Fibroblast of pulmonary artery (primary cell): ENCODE data around the gene WIZ.

Experiments
- DNase-seq: peaks from one replicate; pipeline ENCODE4 v3.0.0-alpha.2; 2010; ENCODE audit warnings: low read depth
- H3K4me3 ChIP-seq: replicated peaks from 2 replicates; pipeline ENCODE4 v1.5.1; 2011; ENCODE audit warnings: low read depth, mild to moderate bottlenecking, control low read depth, low read length, moderate library complexity
- TF ChIP-seq, protein P1 (sequence below): IDR thresholded peaks from 2 replicates; pipeline ENCODE4 v1.5.1; 2011; ENCODE audit warnings: mild to moderate bottlenecking, control low read depth, low read length, inconsistent platforms; ENCODE audit errors: missing control alignments

WIZ gene

DNA sequence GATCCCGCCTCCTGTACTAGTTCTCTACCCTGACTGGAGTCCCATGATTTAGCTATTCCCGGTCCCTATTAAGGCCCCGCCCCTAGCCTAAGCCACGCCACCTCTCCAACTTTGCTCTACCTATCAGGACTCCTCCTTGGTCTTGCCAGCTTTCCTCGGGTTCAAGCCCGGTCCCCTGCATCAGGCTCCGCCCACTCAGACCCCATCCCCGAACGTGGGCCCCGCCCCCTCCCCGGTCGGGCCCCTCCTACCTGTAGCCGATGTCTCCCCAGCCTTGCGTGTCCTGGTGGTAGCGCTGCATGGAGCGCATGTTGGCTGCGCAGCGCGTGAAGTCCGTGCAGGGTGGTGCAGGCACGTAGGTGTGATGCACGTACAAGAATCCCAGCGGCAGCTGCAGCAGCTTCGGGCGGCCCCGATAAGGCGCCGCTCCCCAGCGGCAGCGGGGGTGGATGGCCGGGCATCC is 21.9 kb upstream of the WIZ start:
- H3K4me3 ChIP-seq = no peak overlapping the region
- TF ChIP-seq, protein P1, sequence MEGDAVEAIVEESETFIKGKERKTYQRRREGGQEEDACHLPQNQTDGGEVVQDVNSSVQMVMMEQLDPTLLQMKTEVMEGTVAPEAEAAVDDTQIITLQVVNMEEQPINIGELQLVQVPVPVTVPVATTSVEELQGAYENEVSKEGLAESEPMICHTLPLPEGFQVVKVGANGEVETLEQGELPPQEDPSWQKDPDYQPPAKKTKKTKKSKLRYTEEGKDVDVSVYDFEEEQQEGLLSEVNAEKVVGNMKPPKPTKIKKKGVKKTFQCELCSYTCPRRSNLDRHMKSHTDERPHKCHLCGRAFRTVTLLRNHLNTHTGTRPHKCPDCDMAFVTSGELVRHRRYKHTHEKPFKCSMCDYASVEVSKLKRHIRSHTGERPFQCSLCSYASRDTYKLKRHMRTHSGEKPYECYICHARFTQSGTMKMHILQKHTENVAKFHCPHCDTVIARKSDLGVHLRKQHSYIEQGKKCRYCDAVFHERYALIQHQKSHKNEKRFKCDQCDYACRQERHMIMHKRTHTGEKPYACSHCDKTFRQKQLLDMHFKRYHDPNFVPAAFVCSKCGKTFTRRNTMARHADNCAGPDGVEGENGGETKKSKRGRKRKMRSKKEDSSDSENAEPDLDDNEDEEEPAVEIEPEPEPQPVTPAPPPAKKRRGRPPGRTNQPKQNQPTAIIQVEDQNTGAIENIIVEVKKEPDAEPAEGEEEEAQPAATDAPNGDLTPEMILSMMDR = no peak
- DNase-seq = no peak

- peak overlapping the region; percentile 28 for H3K4me3 ChIP-seq
- TF ChIP-seq, protein P1 = no peak
- DNase-seq = no peak
These were observed 19.9 kb upstream of the WIZ start for GRCh38 chr19:15469513-15470297.

GRCh38 chr19:15468675-15469512 is 19.1 kb upstream of the WIZ start:
- H3K4me3 ChIP-seq = no peak overlapping the region
- DNase-seq = no peak
- TF ChIP-seq, protein P1 = no peak

DNA sequence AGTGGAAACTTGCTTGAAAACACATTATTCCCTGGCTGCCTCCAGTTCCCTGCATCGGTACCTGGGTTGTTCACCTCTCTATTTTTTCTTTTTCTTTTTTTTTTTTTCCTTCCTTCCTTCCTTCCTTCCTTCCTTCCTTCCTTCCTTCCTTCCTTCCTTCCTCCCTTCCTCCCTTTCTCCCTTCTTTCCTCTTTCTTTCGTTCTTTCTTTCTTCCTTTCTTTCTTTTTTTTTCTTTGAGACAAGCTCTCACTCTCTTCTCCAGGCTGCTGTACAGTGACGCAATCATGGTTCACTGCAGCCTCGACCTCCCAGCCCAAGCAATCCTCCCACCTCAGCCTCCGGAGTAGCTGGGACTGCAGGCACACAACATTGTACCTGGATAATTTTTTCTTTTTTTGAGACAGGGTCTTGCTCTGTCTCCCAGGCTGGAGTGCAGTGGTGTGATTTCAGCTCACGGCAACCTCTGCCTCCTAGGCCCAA is 18.0 kb upstream of the WIZ start:
- no peak overlapping the region for H3K4me3 ChIP-seq
- TF ChIP-seq, protein P1 = no peak
- DNase-seq = no peak

GRCh38 chr19:15466851-15467733 is 17.3 kb upstream of the WIZ start:
- TF ChIP-seq, protein P1 = no peak
- H3K4me3 ChIP-seq = no peak overlapping the region
- DNase-seq = peak; percentile 87
